ENCODE measurements around the gene PTMS.
A peak's percentile ranks its signal among the peaks of the same experiment; 100 is the strongest.

- TF ChIP-seq, protein P1, sequence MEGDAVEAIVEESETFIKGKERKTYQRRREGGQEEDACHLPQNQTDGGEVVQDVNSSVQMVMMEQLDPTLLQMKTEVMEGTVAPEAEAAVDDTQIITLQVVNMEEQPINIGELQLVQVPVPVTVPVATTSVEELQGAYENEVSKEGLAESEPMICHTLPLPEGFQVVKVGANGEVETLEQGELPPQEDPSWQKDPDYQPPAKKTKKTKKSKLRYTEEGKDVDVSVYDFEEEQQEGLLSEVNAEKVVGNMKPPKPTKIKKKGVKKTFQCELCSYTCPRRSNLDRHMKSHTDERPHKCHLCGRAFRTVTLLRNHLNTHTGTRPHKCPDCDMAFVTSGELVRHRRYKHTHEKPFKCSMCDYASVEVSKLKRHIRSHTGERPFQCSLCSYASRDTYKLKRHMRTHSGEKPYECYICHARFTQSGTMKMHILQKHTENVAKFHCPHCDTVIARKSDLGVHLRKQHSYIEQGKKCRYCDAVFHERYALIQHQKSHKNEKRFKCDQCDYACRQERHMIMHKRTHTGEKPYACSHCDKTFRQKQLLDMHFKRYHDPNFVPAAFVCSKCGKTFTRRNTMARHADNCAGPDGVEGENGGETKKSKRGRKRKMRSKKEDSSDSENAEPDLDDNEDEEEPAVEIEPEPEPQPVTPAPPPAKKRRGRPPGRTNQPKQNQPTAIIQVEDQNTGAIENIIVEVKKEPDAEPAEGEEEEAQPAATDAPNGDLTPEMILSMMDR (IDR thresholded peaks at IDR 0.05), result peak; percentile 35 to 70 (median 60)
- no peak for TF ChIP-seq EP300 (IDR thresholded peaks at IDR 0.05)
These were observed 30.5 kb upstream of the PTMS start for GRCh38 chr12:6735448-6736191.

All from upper lobe of left lung (tissue), 4 donors.